ENCODE measurements around the gene RBM27. TPM values are rescaled to one million over a fixed set of nuclear protein-coding genes. Genes with fewer than 3 reads are reported as not detected.

RBM27 gene
- total RNA-seq, 4 donors from 2014 or later: 8.5 to 23.1 (median 13.9) TPM

DNA sequence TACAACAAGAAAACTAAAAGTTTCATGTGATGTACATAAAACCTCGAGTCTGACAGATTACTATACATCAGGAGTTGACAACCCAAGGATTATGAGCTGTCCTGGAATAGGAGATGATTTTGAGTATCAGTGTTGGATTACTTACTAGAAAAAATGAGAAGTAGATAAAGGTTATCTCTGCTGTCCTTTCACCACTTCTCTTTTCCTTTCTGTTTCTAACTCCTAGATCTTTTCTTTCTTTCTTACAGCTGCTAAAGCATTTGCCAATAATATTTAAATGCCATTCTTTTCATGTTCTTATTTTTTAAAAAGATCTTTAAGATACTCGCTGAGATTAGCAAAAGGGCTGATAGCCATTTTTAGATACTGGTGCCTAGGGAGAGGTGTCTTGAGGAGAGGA lies 14.8 kb downstream of the RBM27 start:
- Histone ChIP-seq H3K27me3 (no peaks in the 10 kb centered on the region), H3K9me3 (no peaks in the 10 kb centered on the region), H3K36me3 (peaks cover 0 to 28% (median 0%) of the 10 kb centered on the region in 3 donors), H3K27ac (no peak overlapping the region), H3K4me3 (no peak overlapping the region), H3K4me1 (peaks cover 0 to 12% (median 0%) of the 10 kb centered on the region in 3 donors)
- TF ChIP-seq, protein P1, sequence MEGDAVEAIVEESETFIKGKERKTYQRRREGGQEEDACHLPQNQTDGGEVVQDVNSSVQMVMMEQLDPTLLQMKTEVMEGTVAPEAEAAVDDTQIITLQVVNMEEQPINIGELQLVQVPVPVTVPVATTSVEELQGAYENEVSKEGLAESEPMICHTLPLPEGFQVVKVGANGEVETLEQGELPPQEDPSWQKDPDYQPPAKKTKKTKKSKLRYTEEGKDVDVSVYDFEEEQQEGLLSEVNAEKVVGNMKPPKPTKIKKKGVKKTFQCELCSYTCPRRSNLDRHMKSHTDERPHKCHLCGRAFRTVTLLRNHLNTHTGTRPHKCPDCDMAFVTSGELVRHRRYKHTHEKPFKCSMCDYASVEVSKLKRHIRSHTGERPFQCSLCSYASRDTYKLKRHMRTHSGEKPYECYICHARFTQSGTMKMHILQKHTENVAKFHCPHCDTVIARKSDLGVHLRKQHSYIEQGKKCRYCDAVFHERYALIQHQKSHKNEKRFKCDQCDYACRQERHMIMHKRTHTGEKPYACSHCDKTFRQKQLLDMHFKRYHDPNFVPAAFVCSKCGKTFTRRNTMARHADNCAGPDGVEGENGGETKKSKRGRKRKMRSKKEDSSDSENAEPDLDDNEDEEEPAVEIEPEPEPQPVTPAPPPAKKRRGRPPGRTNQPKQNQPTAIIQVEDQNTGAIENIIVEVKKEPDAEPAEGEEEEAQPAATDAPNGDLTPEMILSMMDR (IDR thresholded peaks at IDR 0.05): no peak
- TF ChIP-seq POLR2A (IDR thresholded peaks at IDR 0.05): no peak
- 67 to 69% methylated on average over 2 of the region's 2 CpGs for WGBS, 2 donors
- no peak for DNase-seq
- intact Hi-C loops (cut with DNase I): no loop called here

DNA sequence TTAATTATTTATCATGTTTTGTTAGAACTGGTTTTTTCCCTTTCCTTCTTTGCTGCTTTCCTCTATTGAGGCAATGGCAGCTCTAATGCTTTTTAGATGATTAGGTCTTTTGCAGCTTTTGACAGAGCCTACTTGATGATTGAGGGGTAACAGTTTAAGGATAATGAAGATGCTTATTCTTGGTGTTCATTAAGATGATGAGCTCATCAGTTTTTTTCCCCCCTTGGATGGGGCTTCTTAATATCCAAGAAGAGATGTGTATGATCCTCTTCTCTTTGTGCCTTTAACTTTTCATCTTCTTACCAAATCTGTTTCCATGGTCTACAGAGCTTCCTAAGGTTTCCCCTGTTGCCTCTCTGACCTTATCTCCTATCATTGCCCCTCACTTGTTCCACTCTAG lies 15.8 kb downstream of the RBM27 start:
- no peak for DNase-seq
- peaks cover 0 to 36% (median 1%) of the 10 kb centered on the region in 3 donors for H3K36me3 ChIP-seq
- H3K4me1 ChIP-seq: peaks cover 0 to 1% (median 0%) of the 10 kb centered on the region in 3 donors
- H3K4me3 ChIP-seq: no peak overlapping the region
- no peak overlapping the region for H3K27ac ChIP-seq
- H3K9me3 ChIP-seq: no peaks in the 10 kb centered on the region
- no peak for TF ChIP-seq POLR2A (IDR thresholded peaks at IDR 0.05)
- TF ChIP-seq, protein P1 (IDR thresholded peaks at IDR 0.05): no peak
- intact Hi-C loops (cut with DNase I): no loop called here
- no peaks in the 10 kb centered on the region for H3K27me3 ChIP-seq

DNA sequence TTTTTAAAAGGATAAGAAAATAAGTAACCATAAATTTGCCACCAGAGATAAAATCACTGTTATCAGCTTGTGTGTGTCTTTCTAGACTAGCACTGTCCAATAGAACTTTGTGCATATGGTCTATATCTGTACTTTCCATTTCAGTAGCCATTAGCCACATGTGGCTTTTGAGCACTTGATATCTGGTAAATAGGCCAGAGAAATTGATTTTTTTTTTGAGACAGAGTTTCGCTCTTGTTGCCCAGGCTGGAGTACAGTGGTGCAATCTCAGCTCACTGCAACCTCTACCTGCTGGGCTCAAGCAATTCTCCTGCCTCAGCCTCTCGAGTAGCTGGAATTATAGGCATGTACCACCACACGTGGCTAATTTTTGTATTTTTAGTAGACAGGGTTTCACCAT lies 17.8 kb downstream of the RBM27 start:
- no peaks in the 10 kb centered on the region for H3K4me1 ChIP-seq
- intact Hi-C loops (cut with DNase I): no loop called here
- no peaks in the 10 kb centered on the region for H3K27me3 ChIP-seq
- no peak overlapping the region for H3K4me3 ChIP-seq
- no peaks in the 10 kb centered on the region for H3K9me3 ChIP-seq
- TF ChIP-seq, protein P1 (IDR thresholded peaks at IDR 0.05): no peak
- TF ChIP-seq POLR2A (IDR thresholded peaks at IDR 0.05): no peak
- 82 to 86% methylated on average over 3 of the region's 3 CpGs for WGBS, 2 donors
- peaks cover 0 to 54% (median 4%) of the 10 kb centered on the region in 3 donors for H3K36me3 ChIP-seq
- no peak overlapping the region for H3K27ac ChIP-seq
- DNase-seq: no peak

DNA sequence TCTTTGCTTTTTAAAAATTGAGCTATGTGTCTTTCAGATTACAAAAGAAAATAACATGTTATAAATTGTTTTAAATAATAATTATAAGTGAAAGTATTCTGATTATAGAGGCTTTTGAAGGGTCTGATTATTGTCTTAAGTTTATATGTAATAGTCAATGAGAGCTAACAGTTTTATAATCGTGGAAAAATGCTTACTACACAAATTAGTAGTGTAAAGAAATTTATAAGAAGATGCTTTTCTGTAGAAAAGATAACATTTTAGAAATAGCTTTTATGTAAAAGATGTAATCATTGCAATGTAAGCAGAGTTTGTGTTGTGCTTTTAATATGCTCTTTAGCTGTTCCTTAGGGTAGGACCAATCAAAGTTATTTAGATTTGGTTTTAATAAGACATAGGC lies 18.6 kb downstream of the RBM27 start:
- intact Hi-C loops (cut with DNase I): no loop called here
- Histone ChIP-seq H3K27me3 (no peaks in the 10 kb centered on the region), H3K4me1 (no peaks in the 10 kb centered on the region), H3K4me3 (no peak overlapping the region), H3K36me3 (peaks cover 0 to 62% (median 4%) of the 10 kb centered on the region in 3 donors), H3K9me3 (no peaks in the 10 kb centered on the region), H3K27ac (no peak overlapping the region)
- 73 to 83% methylated on average over 1 of the region's 1 CpG for WGBS, 2 donors
- TF ChIP-seq, protein P1 (IDR thresholded peaks at IDR 0.05): no peak
- TF ChIP-seq POLR2A (IDR thresholded peaks at IDR 0.05): no peak
- DNase-seq: no peak

DNA sequence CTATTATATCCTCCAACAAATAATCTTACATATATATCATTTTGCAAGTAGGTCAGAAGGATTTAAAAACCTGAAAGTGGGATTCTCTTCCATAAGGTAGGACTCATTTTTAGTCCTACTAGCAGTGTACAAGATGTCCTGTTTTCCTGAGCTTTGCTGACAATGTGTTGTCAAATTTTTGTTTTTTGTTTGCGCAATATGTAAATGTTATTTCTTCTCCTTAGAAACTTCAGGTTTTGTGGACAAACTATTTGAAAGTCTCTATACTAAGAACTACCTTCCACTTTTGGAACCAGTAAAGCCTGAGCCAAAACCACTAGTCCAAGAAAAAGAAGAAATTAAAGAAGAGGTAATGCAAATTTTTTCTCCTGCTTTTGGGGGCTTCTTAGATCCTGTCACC lies 19.8 kb downstream of the RBM27 start:
- no peak for DNase-seq
- no peaks in the 10 kb centered on the region for H3K9me3 ChIP-seq
- no peak for TF ChIP-seq POLR2A (IDR thresholded peaks at IDR 0.05)
- TF ChIP-seq, protein P1 (IDR thresholded peaks at IDR 0.05): no peak
- H3K27me3 ChIP-seq: no peaks in the 10 kb centered on the region
- no peaks in the 10 kb centered on the region for H3K4me1 ChIP-seq
- intact Hi-C loops (cut with DNase I): no loop called here
- peaks cover 0 to 72% (median 4%) of the 10 kb centered on the region in 3 donors for H3K36me3 ChIP-seq
- no peak overlapping the region for H3K27ac ChIP-seq
- H3K4me3 ChIP-seq: no peak overlapping the region
- WGBS, 2 donors: 100% methylated on average over 1 of the region's 1 CpG
